IMR-90 (cell line): ENCODE measurements around the gene TMEM219. TPM values are rescaled to one million over a fixed set of nuclear protein-coding genes. Genes with fewer than 3 reads are reported as not detected.

ENCODE experiments used
- ATAC-seq: fragments of 200-7000 bp; cut with Tn5 transposase; 2 replicates; pipeline ENCODE4 v1.9.1; 2020; ENCODE audit warnings: low read depth, mild to moderate bottlenecking, moderate library complexity
- BruUV-seq: library from RNA; stranded (reverse); fragments of 400-500 nt; replicated peaks from 2 replicates; lab custom pipeline; 2021; lab: Mats Ljungman, UMichigan
- CTCF ChIA-PET: fragments of 300-600 bp; formaldehyde crosslinking; extraction: SDS; loops from one replicate; lab custom pipeline; 2021; ENCODE audit warnings: antibody characterized with exemption; lab: Yijun Ruan, JAX
- POLR2A ChIA-PET: fragments of 300-600 bp; sonication (Branson Sonifier 250); formaldehyde crosslinking; loops from one replicate; lab custom pipeline; 2022; ENCODE audit warnings: antibody characterized with exemption; ENCODE audit not compliant: unreplicated experiment; lab: Charles Lee
- DNase-seq: peaks from one replicate; pipeline ENCODE4 v3.0.0; 2013
- H2AFZ ChIP-seq: replicated peaks from 2 replicates; pipeline ENCODE3; 2013; ENCODE audit warnings: low read length, mild to moderate bottlenecking; ENCODE audit not compliant: poor library complexity
- H2AK5ac ChIP-seq: 2 replicates; pipeline ENCODE4 v1.6.1; 2013; ENCODE audit warnings: low read depth, low read length, inconsistent platforms
- H2AK9ac ChIP-seq: replicated peaks from 2 replicates; pipeline ENCODE3; 2013; ENCODE audit warnings: mild to moderate bottlenecking, low read depth, low read length, moderate library complexity; ENCODE audit not compliant: poor library complexity
- H2BK120ac ChIP-seq: 2 replicates; pipeline ENCODE4 v1.6.1; 2013; ENCODE audit warnings: low read depth, low read length, inconsistent platforms
- H2BK15ac ChIP-seq: 3 replicates; pipeline ENCODE4 v1.6.1; 2013; ENCODE audit warnings: low read depth, low read length, inconsistent platforms
- H2BK20ac ChIP-seq: 2 replicates; pipeline ENCODE4 v1.6.1; 2013; ENCODE audit warnings: low read depth, mild to moderate bottlenecking, inconsistent platforms, low read length, moderate library complexity
- H2BK5ac ChIP-seq: 2 replicates; pipeline ENCODE4 v1.6.1; 2013; ENCODE audit warnings: mild to moderate bottlenecking, low read depth, low read length, inconsistent platforms; ENCODE audit not compliant: poor library complexity, severe bottlenecking
- H3K14ac ChIP-seq: replicated peaks from 2 replicates; pipeline ENCODE4 v1.6.1; 2013; ENCODE audit warnings: low read depth, low read length, inconsistent platforms
- H3K18ac ChIP-seq: 2 replicates; pipeline ENCODE4 v1.6.1; 2013; ENCODE audit warnings: low read depth, low read length, control low read depth
- H3K23ac ChIP-seq: 2 replicates; pipeline ENCODE4 v1.6.1; 2013; ENCODE audit warnings: low read depth, low read length, inconsistent platforms
- H3K27ac ChIP-seq: 2 replicates; pipeline ENCODE4 v1.5.1; 2013; ENCODE audit warnings: mild to moderate bottlenecking, control low read depth, low read length; ENCODE audit not compliant: insufficient read depth
- H3K27me3 ChIP-seq: 2 replicates; pipeline ENCODE4 v1.6.1; 2013; ENCODE audit warnings: low read length; ENCODE audit not compliant: control insufficient read depth, insufficient read depth
- H3K36me3 ChIP-seq: 2 replicates; pipeline ENCODE4 v1.6.1; 2013; ENCODE audit warnings: low read length, mixed read lengths; ENCODE audit not compliant: control insufficient read depth, insufficient read depth
- H3K4ac ChIP-seq: 2 replicates; pipeline ENCODE4 v1.6.1; 2013; ENCODE audit warnings: low read depth, low read length, inconsistent platforms
- H3K4me1 ChIP-seq: 2 replicates; pipeline ENCODE4 v1.6.1; 2013; ENCODE audit warnings: low read length, mixed read lengths; ENCODE audit not compliant: control insufficient read depth, insufficient read depth
- H3K4me2 ChIP-seq: 2 replicates; pipeline ENCODE4 v1.6.1; 2013; ENCODE audit warnings: low read depth, mild to moderate bottlenecking, control low read depth, low read length, moderate library complexity
- H3K4me3 ChIP-seq: 2 replicates; pipeline ENCODE4 v1.5.1; 2013; ENCODE audit warnings: low read depth, mild to moderate bottlenecking, control low read depth, low read length, moderate library complexity; ENCODE audit not compliant: insufficient read depth
- H3K56ac ChIP-seq: 2 replicates; pipeline ENCODE4 v1.6.1; 2013; ENCODE audit warnings: low read length, inconsistent platforms; ENCODE audit not compliant: insufficient read depth; ENCODE audit errors: extremely low read depth
- H3K79me1 ChIP-seq, 2 experiments: 2 replicates each; pipeline ENCODE4 v1.6.1; 2013; ENCODE audit warnings: low read length in 2 of 2, inconsistent platforms in 1 of 2, low read depth in 1 of 2
- H3K9ac ChIP-seq: 2 replicates; pipeline ENCODE4 v1.6.1; 2013; ENCODE audit warnings: low read depth, low read length, control low read depth
- H3K9me1 ChIP-seq: 2 replicates; pipeline ENCODE4 v1.6.1; 2013; ENCODE audit warnings: low read length, inconsistent platforms; ENCODE audit not compliant: insufficient read depth
- H3K9me3 ChIP-seq: 2 replicates; pipeline ENCODE4 v1.6.1; 2013; ENCODE audit warnings: low read length; ENCODE audit not compliant: control insufficient read depth, insufficient read depth
- H4K20me1 ChIP-seq: 2 replicates; pipeline ENCODE4 v1.6.1; 2013; ENCODE audit warnings: low read length, inconsistent platforms; ENCODE audit not compliant: insufficient read depth
- H4K5ac ChIP-seq: 2 replicates; pipeline ENCODE4 v1.6.1; 2013; ENCODE audit warnings: mild to moderate bottlenecking, low read depth, low read length, control low read depth
- H4K8ac ChIP-seq, 2 experiments: 2 replicates each; pipeline ENCODE4 v1.6.1; 2013; ENCODE audit warnings: low read depth in 2 of 2, low read length in 2 of 2, control low read depth in 1 of 2, inconsistent platforms in 1 of 2
- H4K91ac ChIP-seq: 2 replicates; pipeline ENCODE4 v1.6.1; 2013; ENCODE audit warnings: low read depth, low read length, inconsistent platforms; ENCODE audit not compliant: insufficient read depth
- CEBPB ChIP-seq: IDR thresholded peaks from 2 replicates; pipeline ENCODE4 v1.6.1; 2012; ENCODE audit warnings: low read depth, low read length, improper control_type of control experiment
- WGBS, 2 experiments: methylation state at CpG; one replicate each; pipeline versions ENCODE4 v1.1.5 to v1.1.7; 2013; ENCODE audit warnings: missing lambda C conversion rate in 2 of 2; ENCODE audit not compliant: insufficient read length in 1 of 2; ENCODE audit errors: extremely low coverage in 2 of 2; 5-methylcytosine and 5-hydroxymethylcytosine counted together
- dilution Hi-C: fragments of 300-500 bp; cut with HindIII; formaldehyde crosslinking; loops from one replicate; pipeline ENCODE4 v1.14.3; 2018; ENCODE audit warnings: low sequenced_read_pairs; ENCODE audit not compliant: unreplicated experiment
- in situ Hi-C: fragments of 300-500 bp; cut with MboI; formaldehyde crosslinking; loops from 3 replicates; pipeline ENCODE4 v1.14.3; 2019; ENCODE audit warnings: low sequenced_read_pairs, inconsistent platforms, mixed read lengths
- intact Hi-C: fragments of 100-400 bp; cut with micrococcal nuclease; formaldehyde crosslinking; loops from 2 replicates; pipeline ENCODE4 v1.10.0; 2022
- polyA plus RNA-seq, 3 experiments: library from polyadenylated mRNA; depleted of rRNA; stranded (reverse); fragments of >200 nt; gene quantifications; 2 replicates each; pipeline ENCODE4 v1.2.3, GENCODE V29; 2012; ENCODE audit warnings: low replicate concordance in 1 of 3
- total RNA-seq: library from RNA; depleted of rRNA; stranded (reverse); fragments of >200 nt; gene quantifications from 2 replicates; pipeline ENCODE4 v1.2.3, GENCODE V29; 2012

TMEM219 gene
- total and polyA plus RNA-seq, 2 of the 4 experiments (the other 2 are of a cell fraction), result 47.0 to 95.3 TPM

GRCh38 chr16:30000735-30001631 lies 39.1 kb downstream of the TMEM219 start:
- ChIA-PET CTCF (no interaction called here), POLR2A (no interaction called here)
- no peak overlapping the region for H2BK5ac ChIP-seq
- H3K14ac ChIP-seq, result no peak overlapping the region
- H2BK20ac ChIP-seq, result no peak overlapping the region
- peaks cover 16 to 32% of the 10 kb centered on the region in 2 experiments; a peak in 3 of 4 replicates for H3K79me1 ChIP-seq
- H3K4me2 ChIP-seq, result no peak overlapping the region
- no peak overlapping the region for H3K23ac ChIP-seq
- no peak overlapping the region for H3K4ac ChIP-seq
- no peak for DNase-seq
- peaks cover 3% of the 10 kb centered on the region for H3K4me1 ChIP-seq
- H3K9me3 ChIP-seq, result no peaks in the 10 kb centered on the region
- in situ Hi-C loops, result no loop called here
- H3K27ac ChIP-seq, result no peak overlapping the region
- no peak overlapping the region for H3K9ac ChIP-seq
- H2AK5ac ChIP-seq, result no peak overlapping the region
- peaks cover 7% of the 10 kb centered on the region; the same call in 1 of the 2 replicates for H3K9me1 ChIP-seq
- no peak overlapping the region for H3K4me3 ChIP-seq
- no peak overlapping the region for H4K8ac ChIP-seq
- 77% methylated on average over 8 of the region's 33 CpGs; no CpG with 5 or more reads in 1 of the 2 experiments for WGBS, 2 experiments
- no peaks in the 10 kb centered on the region for H4K20me1 ChIP-seq
- H2BK120ac ChIP-seq, result no peak overlapping the region
- BruUV-seq, result no TSS peak
- intact Hi-C loops, result no loop called here
- H3K27me3 ChIP-seq, result no peaks in the 10 kb centered on the region
- peak overlapping the region; percentile 13 for H2AFZ ChIP-seq
- H4K5ac ChIP-seq, result no peak overlapping the region
- ATAC-seq, result no peak
- H3K36me3 ChIP-seq, result peaks cover 18% of the 10 kb centered on the region
- no peak overlapping the region for H2BK15ac ChIP-seq
- H3K18ac ChIP-seq, result no peak overlapping the region
- no peak overlapping the region for H2AK9ac ChIP-seq
- no peak for TF ChIP-seq CEBPB
- H3K56ac ChIP-seq, result no peak overlapping the region
- dilution Hi-C loops, result no loop called here
- H4K91ac ChIP-seq, result no peak overlapping the region
